Astrocyte of the spinal cord (primary cell): Measurements from ENCODE around the gene PLCL1.

Experiments used
- DNase-seq: peaks from one replicate; pipeline ENCODE4 v3.0.0; 2011; ENCODE audit warnings: low read depth, low spot score
- H3K4me3 ChIP-seq: 2 replicates; pipeline ENCODE4 v1.5.1; 2011; ENCODE audit warnings: low read depth, mild to moderate bottlenecking, low read length, moderate library complexity
- CTCF ChIP-seq: IDR thresholded peaks from 2 replicates; pipeline ENCODE4 v1.5.1; 2012; ENCODE audit warnings: low read depth, mild to moderate bottlenecking, low read length, inconsistent platforms
- in situ Hi-C: cut with HindIII; loops from 2 replicates; pipeline ENCODE4 v1.10.0; 2017; ENCODE audit warnings: low sequenced_read_pairs

PLCL1 gene

GRCh38 chr2:197839327-197839726, 34.9 kb downstream of the PLCL1 start:
- DNase-seq = no peak
- TF ChIP-seq CTCF = no peak
- in situ Hi-C loops = no loop called here
- H3K4me3 ChIP-seq = no peak overlapping the region

GRCh38 chr2:197839856-197840255, 35.5 kb downstream of the PLCL1 start:
- no peak for DNase-seq
- H3K4me3 ChIP-seq = no peak overlapping the region
- no peak for TF ChIP-seq CTCF
- in situ Hi-C loops = no loop called here

- H3K4me3 ChIP-seq = no peak overlapping the region
- TF ChIP-seq CTCF = no peak
- in situ Hi-C loops = no loop called here
- DNase-seq = no peak
Measured at GRCh38 chr2:197846128-197846527, 41.7 kb downstream of the PLCL1 start.

GRCh38 chr2:197846777-197847176, 42.4 kb downstream of the PLCL1 start:
- peak; percentile 62 for DNase-seq

GRCh38 chr2:197847651-197848401, 43.4 kb downstream of the PLCL1 start:
- no peak for DNase-seq
- in situ Hi-C loops = no loop called here
- TF ChIP-seq CTCF = no peak
- H3K4me3 ChIP-seq = no peak overlapping the region

More at GRCh38 chr2:197846777-197847176, 42.4 kb downstream of the PLCL1 start:
- H3K4me3 ChIP-seq = no peak overlapping the region
- no peak for TF ChIP-seq CTCF
- in situ Hi-C loops = no loop called here

GRCh38 chr2:197848602-197849001, 44.2 kb downstream of the PLCL1 start:
- no peak for DNase-seq
- TF ChIP-seq CTCF = no peak
- no peak overlapping the region for H3K4me3 ChIP-seq
- in situ Hi-C loops = no loop called here
